Measurements from ENCODE around the gene NR3C2.

NR3C2 gene

DNA sequence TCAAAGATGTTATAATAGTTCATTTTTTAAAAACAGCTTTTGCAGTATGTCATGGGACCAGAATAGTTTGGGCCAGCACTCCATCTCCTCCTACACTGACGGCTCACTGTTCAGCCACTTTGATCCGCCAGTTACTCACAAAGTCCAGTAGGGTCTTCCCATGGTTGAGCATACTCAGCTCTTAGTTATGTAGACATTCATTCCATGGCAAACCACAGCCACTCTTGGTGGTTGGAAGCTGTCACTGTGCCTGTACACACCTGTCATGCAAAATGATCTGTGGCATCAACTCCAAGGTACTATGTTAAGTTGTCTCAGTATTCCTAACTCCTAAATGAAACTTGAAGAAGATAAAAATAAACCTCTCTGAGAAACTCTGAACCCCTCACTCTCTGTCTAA, 127.2 kb downstream of the NR3C2 start:
- no peak for DNase-seq (ENCODE audit: low spot score)
- TF ChIP-seq, protein P1, sequence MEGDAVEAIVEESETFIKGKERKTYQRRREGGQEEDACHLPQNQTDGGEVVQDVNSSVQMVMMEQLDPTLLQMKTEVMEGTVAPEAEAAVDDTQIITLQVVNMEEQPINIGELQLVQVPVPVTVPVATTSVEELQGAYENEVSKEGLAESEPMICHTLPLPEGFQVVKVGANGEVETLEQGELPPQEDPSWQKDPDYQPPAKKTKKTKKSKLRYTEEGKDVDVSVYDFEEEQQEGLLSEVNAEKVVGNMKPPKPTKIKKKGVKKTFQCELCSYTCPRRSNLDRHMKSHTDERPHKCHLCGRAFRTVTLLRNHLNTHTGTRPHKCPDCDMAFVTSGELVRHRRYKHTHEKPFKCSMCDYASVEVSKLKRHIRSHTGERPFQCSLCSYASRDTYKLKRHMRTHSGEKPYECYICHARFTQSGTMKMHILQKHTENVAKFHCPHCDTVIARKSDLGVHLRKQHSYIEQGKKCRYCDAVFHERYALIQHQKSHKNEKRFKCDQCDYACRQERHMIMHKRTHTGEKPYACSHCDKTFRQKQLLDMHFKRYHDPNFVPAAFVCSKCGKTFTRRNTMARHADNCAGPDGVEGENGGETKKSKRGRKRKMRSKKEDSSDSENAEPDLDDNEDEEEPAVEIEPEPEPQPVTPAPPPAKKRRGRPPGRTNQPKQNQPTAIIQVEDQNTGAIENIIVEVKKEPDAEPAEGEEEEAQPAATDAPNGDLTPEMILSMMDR (IDR thresholded peaks at IDR 0.05; ENCODE audit: extremely low read depth, insufficient read depth, missing control alignments): no peak
- in situ Hi-C loops (cut with MboI; ENCODE audit: low pct_unique_long_range_greater_than_20kb, low sequenced_read_pairs, unreplicated experiment): no loop called here

DNA sequence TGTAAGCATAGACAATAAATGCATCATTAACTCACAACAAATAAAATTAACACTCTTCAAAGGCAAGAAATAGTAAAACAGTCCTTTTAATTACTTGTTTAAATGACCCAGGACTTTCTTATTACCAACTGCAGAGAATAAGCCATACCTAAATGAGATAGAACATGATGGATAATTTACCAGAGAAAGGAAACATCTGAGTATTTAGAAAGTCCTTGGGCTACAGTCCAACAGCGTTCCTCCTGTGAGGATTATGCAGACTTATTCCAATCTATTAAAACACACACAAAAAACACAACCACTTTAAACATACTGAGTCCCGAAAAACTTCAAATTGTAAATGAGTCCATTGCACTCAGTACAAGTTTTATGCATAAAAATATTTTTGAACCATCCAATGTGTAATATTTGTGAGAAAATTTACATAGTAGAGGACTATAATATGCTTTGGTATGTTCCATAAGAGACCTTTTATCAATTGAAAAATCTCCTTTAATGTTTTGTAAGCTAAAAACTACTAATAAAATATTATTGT, 129.2 kb downstream of the NR3C2 start:
- TF ChIP-seq, protein P1 (IDR thresholded peaks at IDR 0.05; ENCODE audit: extremely low read depth, insufficient read depth, missing control alignments): no peak

DNA sequence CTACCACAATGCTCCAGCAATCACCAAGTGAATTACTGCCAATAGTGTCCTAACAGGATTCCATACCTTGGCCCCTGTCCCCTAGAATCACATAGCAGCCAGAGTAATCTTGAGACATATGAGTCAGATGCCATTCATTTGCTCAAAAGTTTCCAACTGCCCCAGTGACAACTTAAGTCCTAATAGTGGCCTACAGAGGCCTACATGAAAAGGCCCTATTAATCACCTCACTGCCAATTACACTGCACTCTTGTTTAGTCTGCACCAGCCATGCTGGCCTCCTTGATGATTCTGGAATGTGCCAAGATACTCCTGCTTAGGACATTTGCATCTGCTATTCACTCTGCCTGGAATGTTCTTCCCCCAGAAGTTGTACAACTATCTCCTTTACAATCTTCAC, 130.7 kb downstream of the NR3C2 start:
- in situ Hi-C loops (cut with MboI; ENCODE audit: low pct_unique_long_range_greater_than_20kb, low sequenced_read_pairs, unreplicated experiment): no loop called here
- no peak for DNase-seq (ENCODE audit: low spot score)

More for the DNA sequence above, 129.2 kb downstream of the NR3C2 start:
- in situ Hi-C loops (cut with MboI; ENCODE audit: low pct_unique_long_range_greater_than_20kb, low sequenced_read_pairs, unreplicated experiment): no loop called here
- DNase-seq (ENCODE audit: low spot score): no peak

DNA sequence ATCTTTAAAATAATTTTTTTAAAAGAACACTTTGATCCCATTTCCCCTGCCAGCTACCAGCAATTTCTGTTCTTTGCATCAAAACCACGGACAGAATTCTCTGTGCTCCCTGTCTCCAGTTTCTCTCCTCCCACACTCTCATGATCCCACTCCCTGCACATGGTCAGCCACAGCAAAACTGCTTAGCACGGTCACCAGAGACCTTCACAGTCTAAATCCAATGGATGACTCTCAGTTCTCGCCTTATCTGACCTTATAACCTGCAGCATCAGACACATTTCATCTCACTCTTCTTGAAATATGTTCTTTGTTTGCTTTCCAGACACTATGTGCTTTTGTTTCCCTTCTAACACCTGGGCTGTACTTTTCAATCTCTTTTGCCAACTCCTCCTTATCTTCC, 131.5 kb downstream of the NR3C2 start:
- TF ChIP-seq, protein P1 (IDR thresholded peaks at IDR 0.05; ENCODE audit: extremely low read depth, insufficient read depth, missing control alignments): no peak
- in situ Hi-C loops (cut with MboI; ENCODE audit: low pct_unique_long_range_greater_than_20kb, low sequenced_read_pairs, unreplicated experiment): no loop called here
- DNase-seq (ENCODE audit: low spot score): no peak

More for the DNA sequence above, 130.7 kb downstream of the NR3C2 start:
- TF ChIP-seq, protein P1 (IDR thresholded peaks at IDR 0.05; ENCODE audit: extremely low read depth, insufficient read depth, missing control alignments): no peak

DNA sequence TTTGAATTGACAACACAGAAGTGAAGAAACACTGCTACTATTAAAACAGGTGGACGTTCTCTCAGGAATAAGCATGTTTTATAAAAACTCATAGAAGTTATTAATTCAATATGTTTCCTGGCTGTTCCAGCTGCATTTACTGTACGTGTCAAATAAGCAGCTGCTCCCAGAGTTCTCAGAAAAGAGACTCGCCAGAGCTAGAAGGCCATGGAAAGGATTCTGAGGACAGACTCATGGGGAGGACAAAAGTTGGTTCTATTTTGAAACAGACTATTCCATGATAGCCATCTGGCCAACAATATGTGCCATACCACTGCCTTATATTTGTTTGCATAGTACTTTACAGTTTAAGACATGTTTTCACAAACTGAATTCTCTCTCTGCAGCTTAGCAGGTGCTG, 136.5 kb downstream of the NR3C2 start:
- DNase-seq (ENCODE audit: low spot score): no peak
- in situ Hi-C loops (cut with MboI; ENCODE audit: low pct_unique_long_range_greater_than_20kb, low sequenced_read_pairs, unreplicated experiment): no loop called here
- TF ChIP-seq, protein P1 (IDR thresholded peaks at IDR 0.05; ENCODE audit: extremely low read depth, insufficient read depth, missing control alignments): no peak

DNA sequence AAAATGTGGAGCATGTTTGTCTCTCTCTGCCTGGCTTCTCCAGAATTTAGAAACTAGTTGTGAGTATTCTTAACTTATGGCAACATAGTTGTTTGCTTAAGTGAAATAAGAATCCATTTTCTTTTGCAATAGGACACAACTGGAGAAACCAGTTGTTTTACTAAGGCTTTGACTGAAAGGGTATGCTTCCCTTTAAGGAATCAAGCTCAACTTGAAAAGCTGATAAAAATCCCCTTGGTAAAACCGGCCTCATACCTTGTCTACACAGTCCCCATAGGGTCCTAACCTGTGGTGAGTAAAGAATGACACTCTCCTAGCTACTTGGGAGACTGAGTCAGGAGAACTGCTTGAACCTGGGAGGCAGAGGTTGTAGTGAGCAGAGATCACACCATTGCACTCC, 139.8 kb downstream of the NR3C2 start:
- no peak for DNase-seq (ENCODE audit: low spot score)
- TF ChIP-seq, protein P1 (IDR thresholded peaks at IDR 0.05; ENCODE audit: extremely low read depth, insufficient read depth, missing control alignments): no peak
- in situ Hi-C loops (cut with MboI; ENCODE audit: low pct_unique_long_range_greater_than_20kb, low sequenced_read_pairs, unreplicated experiment): no loop called here

DNA sequence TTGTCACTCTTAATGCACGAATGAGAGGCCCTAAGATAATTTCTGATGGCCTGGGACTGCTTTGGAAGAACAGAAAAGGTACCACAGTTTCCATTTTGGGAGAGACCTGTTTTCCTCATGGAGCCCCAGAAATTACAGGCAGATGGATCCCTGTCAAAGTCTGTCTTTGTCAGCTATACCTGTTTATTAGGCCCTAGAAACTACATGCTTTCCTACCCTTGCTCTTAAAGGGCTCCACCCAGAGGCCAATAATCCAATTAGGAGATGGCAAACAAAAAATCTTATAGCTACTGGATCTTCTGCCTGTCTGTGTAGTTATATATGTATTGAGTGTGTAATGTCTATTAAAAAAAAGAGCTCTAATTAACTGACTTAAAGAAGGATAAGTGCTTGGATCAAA, 141.3 kb downstream of the NR3C2 start:
- TF ChIP-seq, protein P1 (IDR thresholded peaks at IDR 0.05; ENCODE audit: extremely low read depth, insufficient read depth, missing control alignments): no peak
- in situ Hi-C loops (cut with MboI; ENCODE audit: low pct_unique_long_range_greater_than_20kb, low sequenced_read_pairs, unreplicated experiment): no loop called here
- DNase-seq (ENCODE audit: low spot score): no peak
